Fibroblast of peridontal ligament (primary cell): ENCODE measurements around the gene SLC24A1.
A peak's percentile ranks its signal among the peaks of the same experiment; 100 is the strongest.

Experiments used
- DNase-seq: peaks from one replicate; pipeline ENCODE4 v3.0.0-alpha.2; 2010; ENCODE audit errors: extremely low read depth

SLC24A1 gene

GRCh38 chr15:65618560-65619109, 3.1 kb upstream of the SLC24A1 start:
- DNase-seq = no peak

GRCh38 chr15:65619626-65620290, 2.0 kb upstream of the SLC24A1 start:
- DNase-seq = no peak

- DNase-seq = no peak
Measured at GRCh38 chr15:65620833-65621232, 905 bp upstream of the SLC24A1 start.

GRCh38 chr15:65623103-65623502, 1.4 kb downstream of the SLC24A1 start:
- DNase-seq = no peak

GRCh38 chr15:65626856-65627255, 5.1 kb downstream of the SLC24A1 start:
- no peak for DNase-seq

GRCh38 chr15:65629548-65629947, 7.8 kb downstream of the SLC24A1 start:
- DNase-seq = no peak

- no peak for DNase-seq
Measured at GRCh38 chr15:65630760-65631159, 9.0 kb downstream of the SLC24A1 start.

- DNase-seq = no peak
Measured at GRCh38 chr15:65631503-65631902, 9.8 kb downstream of the SLC24A1 start.

GRCh38 chr15:65632780-65633375, 11.1 kb downstream of the SLC24A1 start:
- no peak for DNase-seq

- no peak for DNase-seq
Measured at GRCh38 chr15:65633752-65634151, 12.0 kb downstream of the SLC24A1 start.

GRCh38 chr15:65634356-65634755, 12.6 kb downstream of the SLC24A1 start:
- no peak for DNase-seq

GRCh38 chr15:65638109-65638508, 16.4 kb downstream of the SLC24A1 start:
- DNase-seq = no peak

- peak; percentile 91 for DNase-seq
Measured at GRCh38 chr15:65638681-65639089, 16.9 kb downstream of the SLC24A1 start.

GRCh38 chr15:65639509-65639908, 17.8 kb downstream of the SLC24A1 start:
- DNase-seq = no peak

- DNase-seq = no peak
Measured at GRCh38 chr15:65641768-65642475, 20.2 kb downstream of the SLC24A1 start.

- DNase-seq = no peak
Measured at GRCh38 chr15:65642594-65642993, 20.9 kb downstream of the SLC24A1 start.

- DNase-seq = no peak
Measured at GRCh38 chr15:65644282-65644681, 22.5 kb downstream of the SLC24A1 start.

GRCh38 chr15:65645392-65645791, 23.7 kb downstream of the SLC24A1 start:
- DNase-seq = no peak

- DNase-seq = no peak
Measured at GRCh38 chr15:65646486-65646885, 24.7 kb downstream of the SLC24A1 start.

- no peak for DNase-seq
Measured at GRCh38 chr15:65650312-65651041, 28.7 kb downstream of the SLC24A1 start.

GRCh38 chr15:65651042-65651322, 29.2 kb downstream of the SLC24A1 start:
- DNase-seq = no peak
